ENCODE data around the gene SCPEP1.

The SCPEP1 gene

DNA sequence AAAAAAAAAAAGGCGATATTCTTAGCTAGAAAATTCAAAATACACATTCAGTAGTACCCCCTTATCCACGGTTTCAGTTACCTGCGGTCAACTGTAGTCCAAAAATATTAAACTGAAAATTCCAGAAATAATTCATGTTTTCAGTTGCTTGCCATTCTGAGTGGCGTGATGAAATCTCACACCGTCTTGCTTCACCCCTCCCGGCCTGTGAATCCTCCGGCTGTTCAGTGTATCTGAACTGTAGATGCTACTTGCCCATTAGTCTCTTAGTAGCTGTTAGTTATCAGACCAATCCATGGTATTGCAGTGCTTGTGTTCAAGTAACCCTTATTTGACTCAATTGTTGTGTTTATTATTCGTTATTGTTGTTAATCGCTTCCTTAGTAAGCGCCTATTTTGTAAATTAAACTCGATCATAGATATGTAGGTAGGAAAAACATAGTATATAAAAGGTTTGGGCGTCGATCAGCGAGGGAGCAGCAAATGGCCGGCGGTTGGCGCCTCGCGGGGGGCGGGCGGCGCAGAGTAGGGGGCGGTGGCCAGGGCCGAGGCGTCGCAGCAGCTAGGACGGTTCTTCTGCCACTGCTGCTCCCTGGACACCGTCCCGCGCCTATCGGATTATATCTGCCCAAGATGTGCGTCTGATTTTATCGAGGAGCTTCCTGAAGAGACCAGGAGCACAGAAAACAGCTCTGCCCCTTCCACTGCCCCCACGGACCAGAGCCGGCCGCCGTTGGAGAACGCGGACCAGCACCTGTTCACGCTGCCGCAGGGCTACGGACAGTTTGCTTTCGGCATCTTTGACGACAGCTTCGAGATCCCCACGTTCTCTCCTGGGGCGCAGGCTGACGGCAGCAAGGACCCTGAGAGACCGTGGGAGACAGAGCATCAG lies 67.3 kb downstream of the SCPEP1 start:
- DNase-seq: no peak

GRCh38 chr17:57045868-57046704 lies 68.2 kb downstream of the SCPEP1 start:
- no peak for DNase-seq

GRCh38 chr17:57046749-57047148 lies 68.8 kb downstream of the SCPEP1 start:
- no peak for DNase-seq

GRCh38 chr17:57048096-57048495 lies 70.2 kb downstream of the SCPEP1 start:
- DNase-seq: no peak

DNA sequence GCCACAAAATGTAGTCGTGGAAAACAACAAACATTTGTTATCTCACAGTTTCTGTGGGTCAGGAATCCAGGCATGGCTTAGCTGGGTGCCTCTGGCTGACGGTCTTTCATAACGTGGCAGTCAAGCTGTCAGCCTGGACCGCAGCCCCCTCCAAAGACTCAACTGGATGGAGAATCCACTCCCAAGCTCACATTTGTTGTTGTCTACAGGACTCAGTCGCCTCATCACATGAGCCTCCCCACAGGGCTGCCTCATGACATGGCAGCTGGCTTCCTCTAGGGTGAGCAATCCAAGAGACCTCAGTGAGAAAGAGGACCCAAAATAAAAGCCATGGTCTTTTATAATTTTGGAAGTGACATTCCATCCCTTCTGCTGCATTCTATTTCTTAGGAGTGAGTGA lies 72.4 kb downstream of the SCPEP1 start:
- DNase-seq: no peak

DNA sequence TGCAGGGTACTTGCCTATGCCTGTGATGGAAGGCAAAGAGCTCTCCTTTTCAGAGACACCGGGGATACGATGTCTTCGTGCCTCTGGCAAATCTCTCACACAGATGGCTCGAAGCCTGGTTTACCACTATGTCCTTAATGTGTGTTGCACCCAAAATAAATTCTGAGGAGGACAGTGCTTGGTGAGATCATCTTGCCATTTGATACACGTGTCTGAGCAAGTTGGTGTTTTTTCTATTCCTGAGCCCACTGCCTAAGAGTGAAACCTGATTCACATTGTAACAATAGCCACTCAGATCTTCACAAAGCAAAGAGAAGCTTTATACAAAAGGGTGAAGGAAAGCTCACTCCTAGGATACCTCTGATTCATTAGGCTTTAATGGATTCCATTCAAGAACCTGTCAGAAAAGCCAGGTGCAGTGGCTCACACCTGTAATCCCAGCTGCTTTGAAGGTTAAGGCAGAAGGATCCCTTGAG lies 74.0 kb downstream of the SCPEP1 start:
- peak; percentile 91 for DNase-seq
